HG02852 (cell line): ENCODE data around the gene ADI1.

ENCODE experiments used
- ATAC-seq: cut with Tn5 transposase; IDR thresholded peaks from one replicate; pipeline ENCODE4 v1.9.1; 2021; ENCODE audit warnings: mild to moderate bottlenecking, moderate library complexity; ENCODE audit not compliant: unreplicated experiment

The ADI1 gene

GRCh38 chr2:3482363-3482821 is 36.9 kb downstream of the ADI1 start:
- no peak for ATAC-seq

- no peak for ATAC-seq
Measured at GRCh38 chr2:3481736-3482362, 37.5 kb downstream of the ADI1 start.

GRCh38 chr2:3481011-3481400 is 38.3 kb downstream of the ADI1 start:
- ATAC-seq: no peak

- no peak for ATAC-seq
Measured at GRCh38 chr2:3480352-3481010, 38.9 kb downstream of the ADI1 start.

GRCh38 chr2:3479430-3480320 is 39.7 kb downstream of the ADI1 start:
- ATAC-seq: no peak

GRCh38 chr2:3478846-3479385 is 40.4 kb downstream of the ADI1 start:
- no peak for ATAC-seq

- no peak for ATAC-seq
Measured at GRCh38 chr2:3476985-3477327, 42.4 kb downstream of the ADI1 start.

GRCh38 chr2:3476321-3476984 is 42.9 kb downstream of the ADI1 start:
- no peak for ATAC-seq

- ATAC-seq: no peak
Measured at GRCh38 chr2:3475771-3476170, 43.6 kb downstream of the ADI1 start.

GRCh38 chr2:3472966-3473365 is 46.4 kb downstream of the ADI1 start:
- no peak for ATAC-seq

GRCh38 chr2:3472296-3472695 is 47.0 kb downstream of the ADI1 start:
- no peak for ATAC-seq

GRCh38 chr2:3470856-3471737 is 48.2 kb downstream of the ADI1 start:
- ATAC-seq: no peak

- ATAC-seq: no peak
Measured at GRCh38 chr2:3470166-3470651, 49.1 kb downstream of the ADI1 start.

- no peak for ATAC-seq
Measured at GRCh38 chr2:3469486-3469885, 49.8 kb downstream of the ADI1 start.

GRCh38 chr2:3468296-3468988 is 50.9 kb downstream of the ADI1 start:
- ATAC-seq: no peak

- no peak for ATAC-seq
Measured at GRCh38 chr2:3467654-3468053, 51.7 kb downstream of the ADI1 start.

- no peak for ATAC-seq
Measured at GRCh38 chr2:3466966-3467365, 52.4 kb downstream of the ADI1 start.

GRCh38 chr2:3466482-3466863 is 52.9 kb downstream of the ADI1 start:
- ATAC-seq: no peak

- ATAC-seq: no peak
Measured at GRCh38 chr2:3465844-3466481, 53.4 kb downstream of the ADI1 start.
